BJ (cell line): ENCODE results near the gene HS6ST3. TPM values are rescaled to one million over a fixed set of nuclear protein-coding genes. Genes with fewer than 3 reads are reported as not detected.

Experiments used
- CTCF ChIA-PET: fragments of 350-600 bp; formaldehyde crosslinking; extraction: SDS; loops from one replicate; lab custom pipeline; 2021; ENCODE audit warnings: antibody characterized with exemption, inconsistent platforms; lab: Yijun Ruan, JAX
- POLR2A ChIA-PET: fragments of 300-600 bp; sonication (Branson Sonifier 250); formaldehyde crosslinking; extraction: SDS; loops from one replicate; lab custom pipeline; 2021; ENCODE audit warnings: antibody characterized with exemption; lab: Charles Lee
- DNase-seq: peaks from one replicate; pipeline ENCODE4 v3.0.0-alpha.2; 2011; ENCODE audit warnings: low read depth
- H3K27me3 ChIP-seq: 2 replicates; pipeline ENCODE4 v1.6.0; 2011; ENCODE audit warnings: low read length; ENCODE audit not compliant: control insufficient read depth, insufficient read depth
- H3K36me3 ChIP-seq: 2 replicates; pipeline ENCODE4 v1.5.1; 2011; ENCODE audit warnings: low read length; ENCODE audit not compliant: control insufficient read depth, insufficient read depth
- H3K4me3 ChIP-seq: 2 replicates; pipeline ENCODE4 v1.5.1; 2011; ENCODE audit warnings: low read depth, mild to moderate bottlenecking, control low read depth, low read length
- CTCF ChIP-seq: IDR thresholded peaks from 2 replicates; pipeline ENCODE4 v1.5.1; 2011; ENCODE audit warnings: low read depth, mild to moderate bottlenecking, control low read depth, inconsistent platforms, low read length, moderate library complexity; ENCODE audit not compliant: insufficient read depth
- polyA plus RNA-seq: library from polyadenylated mRNA; depleted of rRNA; stranded (reverse); fragments of >200 nt; gene quantifications from 2 replicates; pipeline ENCODE4 v1.2.3, GENCODE V29; 2011

HS6ST3 gene
- polyA plus RNA-seq, 1 experiment, result not detected

GRCh38 chr13:96481482-96481881 is 391.6 kb downstream of the HS6ST3 start:
- DNase-seq, result no peak
- CTCF ChIA-PET, result no interaction called here
- POLR2A ChIA-PET, result no interaction called here
- H3K4me3 ChIP-seq, result no peak overlapping the region
- no peak for TF ChIP-seq CTCF
- H3K36me3 ChIP-seq, result no peaks in the 10 kb centered on the region
- no peaks in the 10 kb centered on the region for H3K27me3 ChIP-seq

GRCh38 chr13:96490496-96490989 is 400.6 kb downstream of the HS6ST3 start:
- TF ChIP-seq CTCF, result no peak
- H3K4me3 ChIP-seq, result no peak overlapping the region
- ChIA-PET POLR2A (no interaction called here), CTCF (no interaction called here)
- DNase-seq, result no peak
- no peaks in the 10 kb centered on the region for H3K27me3 ChIP-seq
- H3K36me3 ChIP-seq, result no peaks in the 10 kb centered on the region

- H3K36me3 ChIP-seq, result no peaks in the 10 kb centered on the region
- no peak for DNase-seq
- TF ChIP-seq CTCF, result no peak
- ChIA-PET CTCF (no interaction called here), POLR2A (no interaction called here)
- no peak overlapping the region for H3K4me3 ChIP-seq
- H3K27me3 ChIP-seq, result no peaks in the 10 kb centered on the region
Measured at GRCh38 chr13:96491103-96491502, 401.2 kb downstream of the HS6ST3 start.

- POLR2A ChIA-PET, result no interaction called here
- H3K4me3 ChIP-seq, result no peak overlapping the region
- CTCF ChIA-PET, result no interaction called here
- no peak for DNase-seq
- no peaks in the 10 kb centered on the region for H3K27me3 ChIP-seq
- no peaks in the 10 kb centered on the region for H3K36me3 ChIP-seq
- TF ChIP-seq CTCF, result no peak
Measured at GRCh38 chr13:96492766-96493165, 402.9 kb downstream of the HS6ST3 start.

- DNase-seq, result no peak
- H3K36me3 ChIP-seq, result no peaks in the 10 kb centered on the region
- H3K4me3 ChIP-seq, result no peak overlapping the region
- no peaks in the 10 kb centered on the region for H3K27me3 ChIP-seq
- POLR2A ChIA-PET, result no interaction called here
- CTCF ChIA-PET, result no interaction called here
- TF ChIP-seq CTCF, result no peak
Measured at GRCh38 chr13:96499656-96500055, 409.7 kb downstream of the HS6ST3 start.
